Measurements from ENCODE around the gene GSDME. TPM values are rescaled to one million over a fixed set of nuclear protein-coding genes. Genes with fewer than 3 reads are reported as not detected.

The GSDME gene
- total RNA-seq, 4 donors from 2014 or later = 0.87 to 16.3 (median 10.4) TPM

- H3K27me3 ChIP-seq = no peaks in the 10 kb centered on the region
- H3K4me3 ChIP-seq = no peak overlapping the region
- 88 to 92% methylated on average over 3 to 8 of the region's 8 CpGs for WGBS, 2 donors
- no peak for DNase-seq
- intact Hi-C loops (cut with DNase I) = no loop called here
- no peaks in the 10 kb centered on the region for H3K4me1 ChIP-seq
- TF ChIP-seq POLR2A (IDR thresholded peaks at IDR 0.05) (no peak), CTCF (IDR thresholded peaks at IDR 0.05) (no peak)
- no peaks in the 10 kb centered on the region for H3K36me3 ChIP-seq
- H3K27ac ChIP-seq = no peak overlapping the region
- no peaks in the 10 kb centered on the region for H3K9me3 ChIP-seq
Observed at GRCh38 chr7:24714676-24715010, 42.6 kb downstream of the GSDME start.

- Histone ChIP-seq H3K9me3 (no peaks in the 10 kb centered on the region), H3K36me3 (no peaks in the 10 kb centered on the region), H3K4me3 (no peak overlapping the region), H3K27ac (no peak overlapping the region), H3K27me3 (no peaks in the 10 kb centered on the region), H3K4me1 (no peaks in the 10 kb centered on the region)
- 81 to 87% methylated on average over 14 of the region's 14 CpGs for WGBS, 2 donors
- no peak for DNase-seq
- TF ChIP-seq POLR2A (IDR thresholded peaks at IDR 0.05) (no peak), CTCF (IDR thresholded peaks at IDR 0.05) (no peak)
- intact Hi-C loops (cut with DNase I) = no loop called here
Observed at GRCh38 chr7:24713850-24714675, 43.2 kb downstream of the GSDME start.

- DNase-seq = no peak
- intact Hi-C loops (cut with DNase I) = no loop called here
- no peak for TF ChIP-seq POLR2A (IDR thresholded peaks at IDR 0.05)
- no peaks in the 10 kb centered on the region for H3K4me1 ChIP-seq
- no peak overlapping the region for H3K4me3 ChIP-seq
- H3K27me3 ChIP-seq = no peaks in the 10 kb centered on the region
- 84 to 92% methylated on average over 8 to 11 of the region's 12 CpGs for WGBS, 2 donors
- H3K36me3 ChIP-seq = no peaks in the 10 kb centered on the region
- H3K27ac ChIP-seq = no peak overlapping the region
- no peaks in the 10 kb centered on the region for H3K9me3 ChIP-seq
Observed at GRCh38 chr7:24713039-24713793, 44.0 kb downstream of the GSDME start.

- intact Hi-C loops (cut with DNase I) = no loop called here
- H3K36me3 ChIP-seq = no peaks in the 10 kb centered on the region
- WGBS, 2 donors = 94% methylated on average over 11 to 15 of the region's 15 CpGs
Observed at GRCh38 chr7:24709585-24710360, 47.5 kb downstream of the GSDME start.

More at GRCh38 chr7:24709585-24710360, 47.5 kb downstream of the GSDME start:
- no peaks in the 10 kb centered on the region for H3K4me1 ChIP-seq
- no peaks in the 10 kb centered on the region for H3K9me3 ChIP-seq
- TF ChIP-seq POLR2A (IDR thresholded peaks at IDR 0.05) = no peak
- TF ChIP-seq CTCF (IDR thresholded peaks at IDR 0.05) = no peak
- H3K27me3 ChIP-seq = no peaks in the 10 kb centered on the region
- DNase-seq = no peak
- no peak overlapping the region for H3K4me3 ChIP-seq
- no peak overlapping the region for H3K27ac ChIP-seq
